HG02870 (cell line): ENCODE measurements around the gene BCKDHA.
"Not testable (repeated sequence)": the region's sequence is repeated elsewhere in the genome, so short reads cannot be mapped to it uniquely, and the experiment has no call there.

Experiments used
- ATAC-seq: cut with Tn5 transposase; IDR thresholded peaks from one replicate; pipeline ENCODE4 v1.9.1; 2021; ENCODE audit warnings: mild to moderate bottlenecking, moderate library complexity; ENCODE audit not compliant: unreplicated experiment

BCKDHA gene

DNA sequence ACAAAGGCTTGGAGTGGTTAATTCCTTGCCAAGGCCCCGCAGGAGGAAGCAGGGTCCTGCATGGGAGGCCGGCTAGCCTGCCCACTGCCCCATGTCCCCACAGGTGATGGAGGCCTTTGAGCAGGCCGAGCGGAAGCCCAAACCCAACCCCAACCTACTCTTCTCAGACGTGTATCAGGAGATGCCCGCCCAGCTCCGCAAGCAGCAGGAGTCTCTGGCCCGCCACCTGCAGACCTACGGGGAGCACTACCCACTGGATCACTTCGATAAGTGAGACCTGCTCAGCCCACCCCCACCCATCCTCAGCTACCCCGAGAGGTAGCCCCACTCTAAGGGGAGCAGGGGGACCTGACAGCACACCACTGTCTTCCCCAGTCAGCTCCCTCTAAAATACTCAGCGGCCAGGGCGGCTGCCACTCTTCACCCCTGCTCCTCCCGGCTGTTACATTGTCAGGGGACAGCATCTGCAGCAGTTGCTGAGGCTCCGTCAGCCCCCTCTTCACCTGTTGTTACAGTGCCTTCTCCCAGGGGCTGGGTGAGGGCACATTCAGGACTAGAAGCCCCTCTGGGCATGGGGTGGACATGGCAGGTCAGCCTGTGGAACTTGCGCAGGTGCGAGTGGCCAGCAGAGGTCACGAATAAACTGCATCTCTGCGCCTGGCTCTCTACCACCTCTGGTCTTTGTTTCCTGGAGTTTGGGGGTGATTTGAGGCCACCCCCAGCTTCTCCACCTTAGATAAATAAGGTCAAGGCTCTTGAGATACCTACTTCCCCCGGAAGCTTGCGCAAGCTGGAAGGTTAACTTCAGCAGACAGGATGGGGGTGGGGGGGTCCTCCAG is 26.9 kb downstream of the BCKDHA start:
- no peak for ATAC-seq

DNA sequence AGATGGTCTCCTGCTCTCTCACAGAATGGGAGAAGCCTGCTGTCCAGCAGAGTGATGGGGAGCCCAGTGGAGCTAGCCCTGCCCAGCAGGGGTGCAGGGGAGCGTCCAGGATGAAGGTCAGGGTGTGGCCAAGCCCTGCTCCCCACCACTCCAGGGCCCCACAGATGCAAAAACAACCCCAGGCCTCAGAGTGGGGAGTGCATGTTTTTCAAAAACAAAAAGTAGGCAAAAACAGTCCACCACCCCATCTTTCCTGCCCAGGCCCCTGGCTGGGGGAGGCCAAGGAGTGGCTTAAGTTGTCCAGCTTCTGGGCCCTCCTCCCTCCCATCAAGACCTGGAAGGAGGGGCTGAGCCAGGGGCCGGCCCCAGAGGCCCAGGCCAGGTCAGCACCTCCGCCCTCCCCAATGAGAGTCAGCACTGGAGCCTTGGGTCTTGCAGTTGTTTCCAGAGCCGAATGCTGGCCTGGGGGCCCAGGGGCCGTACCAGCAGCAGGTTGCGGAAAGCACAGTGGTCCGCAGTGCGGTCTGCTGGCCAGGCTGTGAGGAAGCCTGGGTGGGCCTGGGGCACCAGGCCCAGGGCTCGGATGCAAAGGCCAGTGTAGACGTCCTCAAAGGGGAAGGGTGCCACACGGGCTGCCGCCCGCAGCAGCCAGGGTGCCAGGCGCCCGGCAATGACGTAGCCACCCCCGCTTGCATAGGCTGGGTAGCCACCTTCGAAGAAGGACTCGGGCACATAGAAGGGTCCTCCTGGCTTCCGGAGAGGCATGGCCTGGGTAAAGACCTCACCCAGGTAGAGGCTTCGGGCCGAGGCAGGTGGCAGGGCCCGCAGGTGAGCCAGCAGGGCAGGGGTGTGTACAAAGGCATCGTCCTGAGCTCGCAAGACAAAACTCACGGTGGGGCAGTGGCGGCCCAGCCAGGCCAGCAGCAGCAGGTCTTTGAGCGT is 27.8 kb downstream of the BCKDHA start:
- no peak for ATAC-seq

DNA sequence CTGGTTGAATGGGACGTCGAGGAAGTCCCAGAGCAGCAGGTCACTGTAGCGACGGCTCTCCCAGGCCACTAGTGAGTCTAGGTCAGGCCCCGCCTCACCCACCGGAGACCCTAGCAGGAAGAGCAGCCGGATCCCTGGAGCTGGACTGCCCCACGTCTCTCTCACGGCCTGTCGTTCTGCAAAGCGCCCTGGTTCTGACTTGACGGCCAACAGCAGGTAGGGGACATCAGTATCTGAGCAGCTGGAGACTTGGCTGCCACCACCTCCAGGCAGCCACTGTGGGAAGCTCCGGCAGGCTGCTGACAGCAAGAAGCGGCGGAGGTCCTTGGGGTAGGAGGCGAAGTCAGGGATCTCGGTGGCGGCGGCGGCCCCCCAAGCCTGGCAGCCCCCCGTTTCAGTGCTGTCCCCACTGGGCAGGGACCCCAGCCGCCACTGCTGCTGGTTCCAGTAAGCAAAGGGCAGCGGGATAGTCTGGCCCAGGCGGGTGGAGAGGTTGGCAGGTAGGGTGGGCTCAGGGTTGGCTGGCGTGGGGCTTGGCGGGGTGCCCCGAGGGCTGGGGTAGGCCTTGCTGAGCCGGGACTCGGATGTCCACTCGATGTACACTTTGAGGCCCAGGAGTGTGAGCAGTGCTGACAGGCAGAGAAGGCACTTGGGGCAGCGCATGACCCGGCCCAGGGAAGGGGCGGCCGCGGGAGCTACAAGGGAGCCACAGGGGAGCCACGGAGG is 28.7 kb downstream of the BCKDHA start:
- no peak for ATAC-seq

DNA sequence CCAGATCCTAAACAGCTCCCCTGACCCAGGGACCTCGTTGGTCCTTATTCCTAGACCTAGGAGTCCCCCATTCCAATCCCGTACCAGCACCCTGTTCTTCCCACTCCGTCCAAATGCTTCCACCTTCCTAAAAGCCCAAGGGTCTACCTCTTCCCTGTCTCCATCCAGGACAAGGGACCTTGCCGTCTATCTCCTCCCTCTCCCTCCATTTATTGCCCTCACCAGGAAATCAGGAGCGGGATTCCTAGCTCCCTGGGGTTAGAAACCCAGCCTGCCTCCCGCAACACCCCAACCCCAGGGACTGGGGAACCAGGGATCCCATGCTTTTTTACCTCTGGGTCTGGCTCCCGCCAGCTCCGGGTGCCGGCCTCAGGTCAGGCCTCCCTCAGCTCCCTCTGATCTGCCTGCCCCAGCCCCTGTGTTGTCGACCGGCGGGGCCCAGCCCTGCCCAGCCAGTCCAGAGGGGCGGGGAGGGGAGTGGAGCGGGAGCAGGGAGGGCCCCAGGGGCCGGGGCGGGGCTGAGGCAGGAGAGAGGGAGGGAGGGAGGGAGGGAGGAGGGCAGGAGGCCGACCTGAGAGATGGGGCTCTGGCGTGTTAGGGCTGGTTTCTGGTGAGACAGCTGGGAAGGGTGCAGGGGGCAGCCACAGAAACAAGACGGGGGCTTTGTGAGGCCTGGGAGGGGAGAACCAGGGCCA is 29.5 kb downstream of the BCKDHA start, which contains the start of gene B3GNT8:
B3GNT8 (minus strand) TSS at position 423 of the 695 bp plus-strand sequence. CDS start 596 bp downstream, outside the sequence.
- ATAC-seq, result no peak

- no peak for ATAC-seq
Observed at GRCh38 chr19:41427647-41428480, 30.2 kb downstream of the BCKDHA start.

- no peak for ATAC-seq
Observed at GRCh38 chr19:41428481-41428859, 30.9 kb downstream of the BCKDHA start.

GRCh38 chr19:41430922-41431321 is 33.3 kb downstream of the BCKDHA start:
- no peak for ATAC-seq

- no peak for ATAC-seq
Observed at GRCh38 chr19:41431426-41432386, 34.1 kb downstream of the BCKDHA start.

- ATAC-seq, result no peak
Observed at GRCh38 chr19:41433171-41433570, 35.6 kb downstream of the BCKDHA start.

DNA sequence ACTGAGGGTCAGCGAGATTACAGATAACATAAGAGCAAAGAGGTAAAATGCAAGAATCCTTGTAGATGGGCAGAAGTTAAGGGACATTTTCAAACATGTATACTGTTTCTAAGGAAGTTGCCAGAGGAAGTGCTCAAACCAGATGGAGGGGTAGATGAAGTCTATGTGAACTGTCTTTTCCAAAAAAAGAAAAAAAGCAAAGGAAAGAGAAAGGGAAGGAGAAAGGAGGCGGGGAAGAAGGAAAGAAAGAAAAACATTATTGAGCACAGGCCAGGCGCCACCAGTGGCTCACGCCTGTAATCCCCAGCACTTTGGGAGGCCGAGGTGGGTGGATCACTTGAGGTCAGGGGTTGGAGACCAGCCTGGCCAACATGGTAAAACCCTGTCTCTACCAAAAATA is 36.8 kb downstream of the BCKDHA start:
- no peak for ATAC-seq

- not testable (repeated sequence) for ATAC-seq
Observed at GRCh38 chr19:41435376-41435775, 37.8 kb downstream of the BCKDHA start.

GRCh38 chr19:41435936-41436673 is 38.5 kb downstream of the BCKDHA start:
- no peak for ATAC-seq

GRCh38 chr19:41436674-41436951 is 39.0 kb downstream of the BCKDHA start:
- no peak for ATAC-seq

DNA sequence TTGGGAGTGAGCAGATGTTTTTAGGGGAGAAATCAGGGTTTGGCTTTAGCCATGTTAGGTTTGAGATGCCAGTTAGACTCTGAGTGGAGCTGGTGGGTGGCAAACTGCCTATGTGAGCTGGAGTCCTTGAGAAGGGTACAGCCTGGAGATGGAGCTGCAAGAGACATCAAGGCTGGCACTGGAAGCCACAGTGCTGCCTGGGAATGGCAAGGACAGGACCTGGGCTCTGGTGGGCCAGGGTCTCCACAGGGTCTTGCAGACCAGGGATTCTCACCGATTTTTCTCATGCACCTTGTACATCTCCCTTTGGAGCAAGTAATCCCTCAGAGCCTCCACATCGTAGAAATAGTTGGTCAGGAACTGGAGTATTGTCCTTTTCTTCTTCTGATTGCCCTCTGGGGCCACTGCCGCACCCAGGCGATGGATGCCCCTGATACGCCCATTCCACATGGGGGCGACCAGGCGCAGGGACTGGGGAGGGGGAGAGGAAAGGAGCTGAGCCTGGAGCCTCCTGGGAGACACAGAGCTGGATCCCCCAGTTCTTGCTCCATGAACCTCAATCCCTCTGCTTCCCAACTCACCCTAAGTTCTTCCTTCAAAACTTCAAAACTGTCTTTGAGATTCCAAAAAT is 40.4 kb downstream of the BCKDHA start:
- no peak for ATAC-seq

DNA sequence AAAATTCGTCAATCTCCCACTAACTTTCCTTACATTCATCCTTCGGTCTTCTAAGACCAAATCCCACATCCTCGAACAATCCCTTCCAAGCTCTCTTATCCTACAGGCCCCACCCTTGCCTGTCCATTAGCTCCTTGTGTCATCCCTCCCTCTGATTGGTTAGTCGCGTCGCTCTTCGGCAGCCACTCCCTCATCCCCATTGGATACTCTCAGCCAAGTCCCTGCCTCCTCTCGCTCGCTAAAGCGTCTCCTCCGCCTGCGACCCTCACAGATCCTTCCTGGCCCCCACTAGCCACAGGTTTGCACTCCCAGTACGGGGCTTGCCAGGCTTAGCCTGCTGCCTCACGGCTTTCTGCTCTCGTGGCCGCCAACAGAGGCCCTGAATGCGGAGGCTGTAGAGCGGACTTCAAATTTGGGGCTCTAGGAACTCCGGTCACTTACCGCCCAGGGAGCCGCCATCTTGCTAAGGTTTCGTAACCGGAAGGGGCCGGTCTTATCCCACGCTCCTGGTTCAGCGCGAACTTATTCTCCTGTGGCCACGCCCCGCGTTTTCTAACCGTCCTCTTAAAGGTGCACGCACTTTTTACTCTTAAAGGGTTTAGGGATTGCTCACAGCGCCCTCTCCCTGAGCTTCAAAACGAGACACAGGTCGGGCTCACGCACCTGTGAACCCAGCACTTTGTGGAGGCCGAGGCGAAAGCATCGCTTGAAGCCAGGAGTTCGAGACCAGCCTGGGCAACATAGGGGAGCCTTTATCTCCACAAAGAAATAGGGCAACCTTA is 42.0 kb downstream of the BCKDHA start, which contains the start of gene DMAC2:
DMAC2 (minus strand) TSS at position 472 of the 782 bp plus-strand sequence; CDS start at position 459, 13 bp downstream.
- ATAC-seq, result peak; percentile 92

DNA sequence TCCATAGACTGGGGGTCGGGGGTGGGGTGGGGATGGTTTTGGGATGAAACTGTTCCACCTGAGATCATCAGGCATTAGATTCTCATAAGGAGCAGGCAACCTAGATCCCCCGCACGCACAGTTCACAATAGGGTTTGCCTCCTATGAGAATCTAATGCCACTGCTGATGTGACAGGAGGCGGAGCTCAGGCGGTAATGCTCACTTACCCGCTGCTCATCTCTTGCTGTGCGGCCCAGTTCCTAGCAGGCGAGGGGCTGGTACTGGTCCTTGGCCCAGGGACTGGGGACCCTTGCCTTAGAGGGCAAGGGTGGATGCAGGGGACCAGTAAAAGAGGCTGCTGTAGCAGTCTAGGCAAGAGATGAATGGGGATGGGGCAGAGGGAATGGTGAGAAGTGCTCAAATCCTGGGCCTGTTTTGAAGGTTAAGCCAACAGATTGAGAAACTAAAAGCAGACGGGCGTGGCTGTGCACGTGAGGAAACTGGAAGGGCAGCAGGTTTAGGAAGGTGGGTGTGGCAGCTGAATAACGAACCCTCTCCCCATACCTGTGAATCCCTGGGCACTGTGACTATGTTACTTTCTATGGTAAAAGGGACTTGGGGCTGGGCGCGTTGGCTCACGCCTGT is 43.8 kb downstream of the BCKDHA start:
- ATAC-seq, result no peak
